WTC11 (cell line): ENCODE results near the gene FREM2.

Source experiments
- AFF4 ChIP-seq: sonication (generic); formaldehyde crosslinking; IDR thresholded peaks from 2 replicates; pipeline ENCODE4 v1.8.1; 2023; ENCODE audit warnings: mild to moderate bottlenecking, missing genetic modification reagents, borderline replicate concordance
- ATF3 ChIP-seq: sonication (generic); formaldehyde crosslinking; conservative IDR thresholded peaks from 2 replicates; pipeline ENCODE4 v1.8.1; 2022; ENCODE audit warnings: mild to moderate bottlenecking, missing genetic modification reagents
- ATF6 ChIP-seq: sonication (generic); formaldehyde crosslinking; IDR thresholded peaks from 2 replicates; pipeline ENCODE4 v1.8.1; 2023; ENCODE audit warnings: mild to moderate bottlenecking, missing genetic modification reagents
- CTCF ChIP-seq: fragments of 200-600 bp; IDR thresholded peaks from 2 replicates; pipeline ENCODE4 v1.8.0; 2022; ENCODE audit warnings: antibody characterized with exemption
- ELF4 ChIP-seq: sonication (generic); formaldehyde crosslinking; IDR thresholded peaks from 2 replicates; pipeline ENCODE4 v1.8.1; 2022; ENCODE audit warnings: low read depth, mild to moderate bottlenecking, moderate library complexity, missing genetic modification reagents
- ESRRA ChIP-seq: sonication (generic); formaldehyde crosslinking; IDR thresholded peaks from 2 replicates; pipeline ENCODE4 v1.8.1; 2022; ENCODE audit warnings: mild to moderate bottlenecking, missing genetic modification reagents, borderline replicate concordance
- GTF2I ChIP-seq: fragments of 250-450 bp; sonication (Bioruptor Pico); conservative IDR thresholded peaks from 2 replicates; pipeline ENCODE4 v1.4.0; 2021; ENCODE audit warnings: mild to moderate bottlenecking
- HMGXB4 ChIP-seq: sonication (generic); formaldehyde crosslinking; IDR thresholded peaks from 2 replicates; pipeline ENCODE4 v1.8.1; 2023; ENCODE audit warnings: mild to moderate bottlenecking, moderate library complexity, missing genetic modification reagents
- JUN ChIP-seq: sonication (generic); formaldehyde crosslinking; IDR thresholded peaks from 2 replicates; pipeline ENCODE4 v1.8.0; 2023; ENCODE audit warnings: mild to moderate bottlenecking, missing genetic modification reagents
- MAX ChIP-seq: sonication (generic); formaldehyde crosslinking; IDR thresholded peaks from 2 replicates; pipeline ENCODE4 v1.8.0; 2022; ENCODE audit warnings: mild to moderate bottlenecking, missing genetic modification reagents
- MXD4 ChIP-seq: fragments of 250-450 bp; sonication (Bioruptor Pico); IDR thresholded peaks from 2 replicates; pipeline ENCODE4 v1.8.0; 2021; ENCODE audit warnings: mild to moderate bottlenecking, moderate library complexity, borderline replicate concordance
- USF2 ChIP-seq: sonication (generic); formaldehyde crosslinking; IDR thresholded peaks from 2 replicates; pipeline ENCODE4 v1.8.1; 2023; ENCODE audit warnings: mild to moderate bottlenecking, missing genetic modification reagents, moderate library complexity
- ZNF219 ChIP-seq: sonication (generic); formaldehyde crosslinking; IDR thresholded peaks from 2 replicates; pipeline ENCODE4 v1.8.0; 2023; ENCODE audit warnings: missing genetic modification reagents, mild to moderate bottlenecking, borderline replicate concordance

GRCh38 chr13:38684714-38685113, 2.2 kb upstream of the FREM2 start:
- TF ChIP-seq CTCF (no peak), AFF4 (CRISPR knock-in tag) (no peak), ATF6 (no peak), ESRRA (no peak), JUN (CRISPR knock-in tag) (no peak), ELF4 (CRISPR knock-in tag) (no peak), ZNF219 (CRISPR knock-in tag) (no peak), ATF3 (CRISPR knock-in tag) (no peak), MAX (CRISPR knock-in tag) (no peak), USF2 (CRISPR knock-in tag) (no peak), HMGXB4 (no peak), MXD4 (CRISPR knock-in tag) (no peak), GTF2I (CRISPR knock-in tag) (no peak)
